Activated CD8-positive, alpha-beta memory T cell treated with anti-CD3 and anti-CD28 coated beads, Interleukin-2, amount 10 ng/mL, durations not matched to agents 7 days and 5 days (primary cell): ENCODE results near the gene AUNIP. TPM values are rescaled to one million over a fixed set of nuclear protein-coding genes. Genes with fewer than 3 reads are reported as not detected.
A peak's percentile ranks its signal among the peaks of the same experiment; 100 is the strongest.

Experiments used
- ATAC-seq: fragments of 150-1000 bp; cut with Tn5 transposase; one replicate; pipeline ENCODE4 v1.10.0; 2021; ENCODE audit warnings: moderate library complexity
- CTCF ChIA-PET: fragments of 350-600 bp; sonication (Branson Sonifier 250); formaldehyde crosslinking; loops from one replicate; lab custom pipeline; 2021; ENCODE audit warnings: antibody characterized with exemption; lab: Charles Lee
- DNase-seq: peaks from one replicate; pipeline ENCODE4 v3.0.0-alpha.2; 2020
- H3K27ac Mint-ChIP-seq: one replicate; pipeline ENCODE4 v1.8.0; 2021; ENCODE audit warnings: mild to moderate bottlenecking, mixed read lengths
- H3K27me3 Mint-ChIP-seq: one replicate; pipeline ENCODE4 v1.8.0; 2021; ENCODE audit warnings: mixed read lengths
- H3K36me3 Mint-ChIP-seq: one replicate; pipeline ENCODE4 v1.8.0; 2021; ENCODE audit warnings: mild to moderate bottlenecking, mixed read lengths
- H3K4me1 Mint-ChIP-seq: one replicate; pipeline ENCODE4 v1.8.0; 2021; ENCODE audit warnings: mixed read lengths
- H3K4me3 Mint-ChIP-seq: one replicate; pipeline ENCODE4 v1.8.0; 2021; ENCODE audit warnings: mild to moderate bottlenecking, moderate library complexity, mixed read lengths
- H3K9me3 Mint-ChIP-seq: one replicate; pipeline ENCODE4 v1.8.0; 2022; ENCODE audit warnings: low read depth, mixed read lengths
- total RNA-seq, 2 experiments: library from RNA; stranded (reverse); gene quantifications; one replicate each; pipeline ENCODE4 v1.2.3, GENCODE V29; 2021

AUNIP gene, protein sequence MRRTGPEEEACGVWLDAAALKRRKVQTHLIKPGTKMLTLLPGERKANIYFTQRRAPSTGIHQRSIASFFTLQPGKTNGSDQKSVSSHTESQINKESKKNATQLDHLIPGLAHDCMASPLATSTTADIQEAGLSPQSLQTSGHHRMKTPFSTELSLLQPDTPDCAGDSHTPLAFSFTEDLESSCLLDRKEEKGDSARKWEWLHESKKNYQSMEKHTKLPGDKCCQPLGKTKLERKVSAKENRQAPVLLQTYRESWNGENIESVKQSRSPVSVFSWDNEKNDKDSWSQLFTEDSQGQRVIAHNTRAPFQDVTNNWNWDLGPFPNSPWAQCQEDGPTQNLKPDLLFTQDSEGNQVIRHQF
- total RNA-seq: 1 to 10 TPM; 8.1 to 9.8 TPM

DNA sequence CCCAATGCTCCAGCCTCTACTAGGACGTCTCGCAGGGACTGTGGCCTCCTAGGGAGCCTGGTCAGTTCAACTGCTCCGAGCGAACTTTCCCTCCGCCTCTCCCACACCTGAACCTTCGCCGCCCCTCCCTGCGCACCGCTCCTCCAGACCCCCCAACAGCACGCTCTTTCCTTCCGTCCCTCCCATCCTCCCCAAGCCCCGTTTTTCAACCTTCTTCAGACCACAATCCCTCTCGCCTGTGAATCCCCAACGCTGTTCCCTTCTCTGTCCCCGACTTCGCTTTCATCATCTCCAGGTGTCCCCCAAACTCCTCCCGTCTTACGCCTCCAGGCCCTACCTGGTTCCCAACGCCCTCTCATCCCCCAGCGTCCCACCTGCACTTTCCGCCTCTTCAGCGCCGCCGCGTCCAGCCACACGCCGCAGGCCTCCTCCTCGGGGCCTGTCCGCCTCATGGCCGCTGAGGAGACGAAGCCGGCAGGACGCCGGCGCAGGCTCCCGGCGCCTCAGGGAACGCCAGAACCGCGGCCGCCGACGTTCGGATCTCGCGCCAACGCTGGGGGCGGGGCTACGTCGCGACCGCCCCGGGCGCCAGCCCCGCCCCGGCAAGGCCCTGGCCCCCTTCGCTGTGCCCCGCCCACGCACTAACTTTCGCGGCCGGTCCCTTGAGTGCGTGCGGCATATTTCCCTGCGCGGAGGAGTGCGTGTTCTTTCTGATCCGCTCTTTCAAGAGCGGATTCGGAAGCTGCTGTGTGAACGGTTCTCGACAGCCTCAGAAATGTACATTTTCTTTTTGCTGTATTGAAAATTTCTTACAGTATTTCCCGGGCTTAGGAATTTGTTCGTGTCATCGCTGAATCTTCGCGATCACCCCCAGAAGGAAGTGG lies at the start of gene AUNIP:
Gene AUNIP (minus strand): TSS at position 552 of the 884 bp plus-strand sequence. CDS start 100 bp downstream, at position 452.
- H3K4me3 Mint-ChIP-seq: peak within 1 kb of the TSS; percentile 92
- H3K27ac Mint-ChIP-seq: peak within 1 kb of the TSS; percentile 89
- H3K36me3 Mint-ChIP-seq: peaks cover 4% of the 10 kb centered on the region
- DNase-seq (peak; percentile 91), ATAC-seq (peak; percentile 98)
- H3K9me3 Mint-ChIP-seq: no peaks in the 10 kb centered on the region
- no peaks in the 10 kb centered on the region for H3K27me3 Mint-ChIP-seq
- CTCF ChIA-PET: no interaction called here
- H3K4me1 Mint-ChIP-seq: peaks cover 25% of the 10 kb centered on the region

DNA sequence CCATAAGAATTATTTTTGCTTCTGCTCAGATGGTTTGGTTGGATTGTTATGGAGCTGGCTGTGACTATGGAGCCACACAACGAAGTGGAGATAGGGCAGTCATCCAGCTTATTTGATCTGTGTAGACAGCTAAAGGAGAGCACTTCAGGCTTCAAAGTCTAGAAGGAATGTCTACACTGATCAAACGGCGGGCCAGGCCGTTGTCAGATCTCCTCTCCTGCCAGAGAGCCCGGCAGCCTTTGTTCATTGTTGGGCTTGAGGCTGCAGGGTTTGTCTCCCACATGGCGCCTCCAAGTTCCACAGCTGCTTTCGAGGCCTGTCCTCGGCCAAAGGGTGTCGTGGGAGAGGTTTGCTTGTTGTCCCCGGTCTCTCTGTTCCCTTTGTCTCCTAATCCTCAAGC lies 49.8 kb upstream of the AUNIP start:
- no peak for ATAC-seq
- CTCF ChIA-PET: interaction anchor here (0.9 to 1.1 kb wide), 2 partner anchors 13 to 79 kb away, joined by 3 read pairs; no protein-coding TSS in a partner anchor
- H3K4me1 Mint-ChIP-seq: peaks cover 14% of the 10 kb centered on the region
- DNase-seq: no peak
- H3K27ac Mint-ChIP-seq: no peak overlapping the region
- peaks cover 11% of the 10 kb centered on the region for H3K36me3 Mint-ChIP-seq
- no peak overlapping the region for H3K4me3 Mint-ChIP-seq
- no peaks in the 10 kb centered on the region for H3K9me3 Mint-ChIP-seq
- peaks cover 18% of the 10 kb centered on the region for H3K27me3 Mint-ChIP-seq

DNA sequence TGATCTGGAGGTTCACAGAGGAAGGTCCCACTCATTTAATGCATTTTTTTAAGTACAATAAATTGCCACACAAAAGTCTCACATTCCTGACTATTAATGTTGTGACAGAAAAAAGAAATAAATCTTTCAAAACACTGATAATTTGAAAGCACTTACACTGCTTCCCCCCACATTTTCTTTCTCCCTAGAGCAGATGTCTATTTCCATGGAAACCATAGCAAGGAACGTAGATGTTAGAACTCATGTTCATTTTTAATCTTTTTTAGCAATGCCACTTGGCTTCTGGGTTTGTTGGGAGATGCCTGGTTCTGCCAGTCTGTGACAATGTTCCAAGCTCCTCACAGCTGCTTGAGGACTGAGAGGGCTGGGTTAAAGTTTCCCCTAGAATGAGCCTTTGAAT lies 48.9 kb upstream of the AUNIP start:
- DNase-seq (no peak), ATAC-seq (no peak)
- Mint-ChIP-seq H3K27me3 (peaks cover 18% of the 10 kb centered on the region), H3K36me3 (peaks cover 17% of the 10 kb centered on the region), H3K4me1 (peaks cover 21% of the 10 kb centered on the region), H3K4me3 (no peak overlapping the region), H3K9me3 (no peaks in the 10 kb centered on the region), H3K27ac (no peak overlapping the region)
- CTCF ChIA-PET: interaction anchor here (0.9 to 1.5 kb wide), 4 partner anchors 14 to 90 kb away, joined by 3 to 5 read pairs (median 4); partner anchors contain the start of gene PAFAH2

DNA sequence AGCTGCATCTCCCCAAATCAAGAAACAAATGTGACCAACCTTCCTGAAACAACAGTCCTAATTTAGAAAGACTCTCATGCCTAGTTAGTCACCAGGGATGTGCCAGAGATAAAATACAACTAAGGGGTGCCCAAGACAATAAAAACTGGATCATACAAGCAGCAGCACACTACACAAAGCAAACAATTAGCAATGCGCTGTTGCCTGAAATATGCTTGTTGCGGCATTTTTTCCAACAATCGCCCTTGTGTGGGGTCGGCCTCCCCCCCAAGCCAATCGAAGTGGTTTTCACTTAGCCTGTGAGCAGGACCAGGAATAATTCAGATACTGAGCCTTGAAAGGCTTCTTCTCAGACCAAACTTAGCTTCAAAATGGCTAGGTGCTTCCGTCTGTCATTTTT lies 48.3 kb upstream of the AUNIP start:
- Mint-ChIP-seq H3K36me3 (peaks cover 22% of the 10 kb centered on the region), H3K27me3 (peaks cover 18% of the 10 kb centered on the region), H3K27ac (no peak overlapping the region), H3K4me1 (peaks cover 26% of the 10 kb centered on the region), H3K4me3 (peak overlapping the region; percentile 98), H3K9me3 (no peaks in the 10 kb centered on the region)
- DNase-seq: no peak
- CTCF ChIA-PET: interaction anchor here (1.2 to 5.1 kb wide), 3 partner anchors 12 to 90 kb away, joined by 4 to 52 read pairs (median 5); partner anchors contain the start of gene PAFAH2
- ATAC-seq: no peak

DNA sequence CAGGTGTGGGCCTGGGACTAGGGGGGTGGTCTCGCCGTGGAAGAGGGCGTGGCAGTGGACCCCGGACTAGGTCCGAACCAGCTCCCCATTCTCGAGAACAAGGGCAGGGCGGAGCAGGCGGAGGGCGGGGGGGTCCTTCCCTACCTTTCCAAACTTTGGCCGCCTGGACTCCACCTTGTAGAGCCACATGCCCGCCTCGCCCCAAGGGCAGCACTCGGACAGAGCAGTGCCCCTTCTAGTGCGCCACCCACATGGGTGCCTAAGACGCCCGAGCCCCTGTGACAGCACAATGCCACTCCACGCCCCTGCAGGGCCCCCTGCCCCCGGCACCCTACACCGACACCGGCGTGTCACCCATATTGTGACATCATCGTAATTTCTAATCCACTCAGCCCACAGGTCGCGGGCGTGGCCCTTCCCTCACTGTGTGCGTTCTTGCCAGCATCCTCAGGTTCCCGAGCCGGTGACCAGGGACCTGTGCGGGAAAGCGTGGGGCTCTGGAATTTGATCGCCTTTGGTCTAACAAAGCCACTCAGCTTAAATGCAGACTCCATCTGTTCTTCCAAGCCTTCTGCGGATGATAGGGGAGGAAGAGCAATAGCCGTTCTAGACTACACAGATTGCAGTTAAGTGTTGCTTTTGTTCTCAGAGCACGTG lies 47.5 kb upstream of the AUNIP start:
- ATAC-seq (no peak), DNase-seq (no peak)
- Mint-ChIP-seq H3K36me3 (peaks cover 27% of the 10 kb centered on the region), H3K9me3 (no peaks in the 10 kb centered on the region), H3K4me3 (peak overlapping the region; percentile 98), H3K4me1 (peaks cover 31% of the 10 kb centered on the region), H3K27ac (peak overlapping the region; percentile 63), H3K27me3 (peaks cover 18% of the 10 kb centered on the region)
- CTCF ChIA-PET: interaction anchor here (0.8 to 5.1 kb wide), 4 partner anchors 11 to 91 kb away, joined by 3 to 52 read pairs (median 6); partner anchors contain the start of gene PAFAH2

DNA sequence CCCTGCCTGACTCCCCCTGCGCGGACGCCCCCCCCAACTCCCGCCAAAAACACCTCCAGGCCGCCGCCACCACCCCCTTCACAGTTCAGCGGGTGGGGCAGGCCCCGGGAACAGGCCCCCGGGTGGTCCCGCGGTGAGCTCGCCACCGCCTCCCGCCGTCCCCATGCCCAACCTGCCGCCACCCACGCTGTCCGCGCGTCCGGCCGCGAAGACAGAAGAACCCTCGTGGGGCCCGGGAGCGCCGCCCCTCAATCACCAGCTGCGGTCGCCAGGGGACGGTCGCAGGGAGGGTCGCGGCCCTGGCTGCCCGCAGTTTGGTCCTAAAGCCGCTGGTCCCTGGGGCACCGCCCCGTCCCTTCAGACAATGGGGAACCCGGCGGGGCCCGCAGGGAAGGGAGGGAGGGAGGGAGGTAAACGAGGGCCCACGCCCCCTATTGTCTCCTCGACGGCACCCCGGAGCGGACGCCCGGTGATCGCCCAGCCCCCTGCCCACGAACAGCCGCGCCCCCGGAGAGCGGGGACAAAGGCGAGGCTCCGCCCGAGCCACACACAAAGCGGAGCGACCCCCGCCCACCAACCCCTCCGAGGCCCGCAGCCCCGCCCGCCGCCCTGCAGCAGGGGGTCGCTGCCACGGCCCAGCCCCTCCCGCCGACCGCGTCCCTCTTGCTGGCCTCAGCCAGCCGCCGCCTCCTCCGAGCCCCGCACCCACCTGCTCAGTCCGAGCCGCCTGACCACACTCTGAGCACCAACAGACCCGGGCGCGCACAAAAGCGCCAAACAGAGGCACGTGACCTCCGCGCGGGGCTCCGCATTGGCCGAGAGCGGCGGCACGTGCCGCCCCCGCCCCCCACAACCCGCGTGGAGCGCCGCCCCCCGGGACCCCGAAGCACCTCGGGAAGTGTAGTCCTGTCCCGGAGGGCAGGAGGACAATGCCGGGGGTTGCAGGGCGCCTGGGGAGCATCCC lies 46.7 kb upstream of the AUNIP start, which contains the start of gene STMN1:
Gene STMN1 (minus strand): TSS at position 740 of the 964 bp plus-strand sequence. CDS start 1,743 bp downstream, outside the sequence.
- Mint-ChIP-seq H3K4me1 (peaks cover 39% of the 10 kb centered on the region), H3K4me3 (peak within 1 kb of the TSS; percentile 98), H3K36me3 (peaks cover 33% of the 10 kb centered on the region), H3K27me3 (peaks cover 18% of the 10 kb centered on the region), H3K27ac (peak within 1 kb of the TSS; percentile 91), H3K9me3 (no peaks in the 10 kb centered on the region)
- CTCF ChIA-PET: interaction anchor here (1.0 to 12.4 kb wide), 4 partner anchors 10 to 92 kb away, joined by 4 to 309 read pairs (median 29); partner anchors contain the start of genes PAFAH2 and PAQR7
- DNase-seq (peak; percentile 95), ATAC-seq (peak; percentile 77)

DNA sequence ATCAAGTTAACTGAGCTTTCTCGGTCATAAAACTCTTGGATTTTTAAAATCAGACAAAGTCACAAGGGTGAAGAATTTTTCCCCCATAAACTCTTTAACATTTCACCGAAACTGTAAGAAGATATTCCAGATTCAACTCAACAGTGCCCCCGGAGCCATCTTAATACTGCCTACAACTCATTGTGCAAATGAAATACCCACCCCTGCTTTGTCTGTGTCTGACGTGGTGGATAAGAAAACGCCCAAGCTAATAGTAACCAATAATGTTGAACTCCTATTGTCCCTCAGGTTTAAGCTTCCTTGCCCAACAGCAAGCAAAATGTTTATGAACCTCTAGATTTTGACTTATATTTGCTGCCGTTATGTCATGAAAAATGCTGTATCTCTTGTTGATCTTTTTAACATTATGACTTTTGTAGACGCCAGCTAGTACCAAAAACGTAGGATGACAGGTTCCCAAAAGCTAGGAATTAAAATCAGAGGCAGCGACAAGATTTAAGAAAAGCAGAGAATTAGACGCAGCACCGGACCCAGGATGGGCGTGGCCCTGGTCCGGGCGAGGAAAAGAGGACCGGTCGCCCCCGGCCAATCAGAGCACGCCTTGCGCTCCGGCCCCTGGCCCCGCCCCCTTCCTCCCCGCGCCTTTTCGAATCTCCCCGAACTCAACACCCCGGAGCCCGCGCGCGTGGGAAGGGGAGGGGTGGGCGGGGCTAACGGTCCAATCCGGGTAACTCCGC lies 45.9 kb upstream of the AUNIP start:
- Mint-ChIP-seq H3K9me3 (no peaks in the 10 kb centered on the region), H3K36me3 (peaks cover 42% of the 10 kb centered on the region), H3K27me3 (peaks cover 18% of the 10 kb centered on the region), H3K4me1 (peaks cover 48% of the 10 kb centered on the region), H3K4me3 (peak overlapping the region; percentile 98), H3K27ac (peak overlapping the region; percentile 91)
- CTCF ChIA-PET: interaction anchor here (0.8 to 12.4 kb wide), 11 partner anchors 9 to 331 kb away, joined by 3 to 309 read pairs (median 4); partner anchors contain the start of genes PAFAH2 and PAQR7
- ATAC-seq: peak; percentile 83
- DNase-seq: peak; percentile 99

DNA sequence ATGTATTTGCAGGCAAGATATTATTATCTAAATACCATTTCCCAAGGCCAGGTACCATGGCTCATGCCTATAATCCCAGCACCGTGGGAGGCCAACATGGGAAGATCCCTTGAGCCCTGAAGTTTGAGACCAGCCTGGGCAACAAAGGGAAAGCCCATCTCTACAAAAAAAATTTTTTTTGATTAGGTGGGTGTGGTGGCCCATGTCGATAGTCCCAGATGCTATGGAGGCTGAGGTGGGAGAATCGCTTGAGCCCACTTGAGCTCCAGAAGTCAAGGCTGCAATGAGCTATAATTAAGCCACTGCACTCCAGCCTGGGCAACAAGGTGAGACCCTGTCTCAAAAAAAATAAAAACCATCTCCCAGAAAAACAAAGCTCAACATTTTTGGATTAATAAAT lies 44.7 kb upstream of the AUNIP start:
- ATAC-seq: no peak
- no peaks in the 10 kb centered on the region for H3K9me3 Mint-ChIP-seq
- H3K27me3 Mint-ChIP-seq: peaks cover 18% of the 10 kb centered on the region
- CTCF ChIA-PET: interaction anchor here (0.8 to 12.4 kb wide), 11 partner anchors 8 to 332 kb away, joined by 3 to 309 read pairs (median 4); partner anchors contain the start of genes PAFAH2 and PAQR7
- H3K27ac Mint-ChIP-seq: peak overlapping the region; percentile 91
- DNase-seq: no peak
- peaks cover 50% of the 10 kb centered on the region for H3K36me3 Mint-ChIP-seq
- H3K4me1 Mint-ChIP-seq: peaks cover 57% of the 10 kb centered on the region
- H3K4me3 Mint-ChIP-seq: peak overlapping the region; percentile 98

DNA sequence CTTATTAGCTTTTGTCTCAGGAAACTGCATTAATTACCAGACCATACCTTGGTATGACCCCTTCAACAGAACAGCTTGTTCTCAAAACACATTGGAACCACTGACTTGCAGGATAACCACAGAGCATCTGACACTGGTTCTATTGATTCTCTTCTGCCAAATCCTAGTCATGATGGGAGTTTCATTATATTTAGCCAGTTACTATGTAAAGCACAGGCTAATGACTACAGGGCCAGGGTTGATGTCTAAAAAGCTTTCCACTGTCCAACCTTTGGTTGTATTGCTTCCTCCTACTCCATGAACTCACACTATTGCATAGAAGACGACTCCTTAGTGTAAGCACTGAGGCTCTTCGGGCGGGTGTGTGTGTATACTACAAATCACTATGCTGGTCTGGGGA lies 43.2 kb upstream of the AUNIP start:
- CTCF ChIA-PET: interaction anchor here (1.0 to 12.4 kb wide), 8 partner anchors 7 to 96 kb away, joined by 3 to 309 read pairs (median 4); partner anchors contain the start of genes PAFAH2 and PAQR7
- ATAC-seq: no peak
- Mint-ChIP-seq H3K4me3 (no peak overlapping the region), H3K4me1 (peaks cover 62% of the 10 kb centered on the region), H3K9me3 (no peaks in the 10 kb centered on the region), H3K27me3 (peaks cover 8% of the 10 kb centered on the region), H3K36me3 (peaks cover 58% of the 10 kb centered on the region), H3K27ac (no peak overlapping the region)
- DNase-seq: no peak

DNA sequence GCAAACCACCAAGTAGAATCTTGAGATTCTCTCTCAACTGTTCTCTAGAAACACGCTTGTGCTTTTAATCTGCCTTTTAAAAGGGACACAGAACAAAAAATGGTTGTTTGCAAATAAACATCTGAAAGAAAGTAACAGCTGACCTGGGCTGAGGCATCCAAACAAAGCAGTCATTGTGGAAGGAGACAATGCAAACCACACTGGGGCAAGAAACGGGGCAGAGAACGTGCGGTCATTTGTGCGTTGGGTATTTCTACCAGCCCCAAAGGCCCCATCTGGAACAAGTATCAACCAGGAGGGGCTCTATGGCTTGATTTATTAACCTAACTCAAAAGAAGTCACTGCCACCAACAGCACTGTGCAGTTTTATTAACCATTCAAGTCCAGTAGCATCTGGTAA lies 41.0 kb upstream of the AUNIP start:
- CTCF ChIA-PET: interaction anchor here (0.7 to 12.4 kb wide), 6 partner anchors 14 to 330 kb away, joined by 3 to 309 read pairs (median 3); partner anchors contain the start of genes PAFAH2 and ZNF593
- peaks cover 59% of the 10 kb centered on the region for H3K36me3 Mint-ChIP-seq
- peak overlapping the region; percentile 2 for H3K27ac Mint-ChIP-seq
- H3K9me3 Mint-ChIP-seq: no peaks in the 10 kb centered on the region
- no peak overlapping the region for H3K4me3 Mint-ChIP-seq
- DNase-seq: no peak
- ATAC-seq: no peak
- H3K4me1 Mint-ChIP-seq: peaks cover 66% of the 10 kb centered on the region
- H3K27me3 Mint-ChIP-seq: no peaks in the 10 kb centered on the region

DNA sequence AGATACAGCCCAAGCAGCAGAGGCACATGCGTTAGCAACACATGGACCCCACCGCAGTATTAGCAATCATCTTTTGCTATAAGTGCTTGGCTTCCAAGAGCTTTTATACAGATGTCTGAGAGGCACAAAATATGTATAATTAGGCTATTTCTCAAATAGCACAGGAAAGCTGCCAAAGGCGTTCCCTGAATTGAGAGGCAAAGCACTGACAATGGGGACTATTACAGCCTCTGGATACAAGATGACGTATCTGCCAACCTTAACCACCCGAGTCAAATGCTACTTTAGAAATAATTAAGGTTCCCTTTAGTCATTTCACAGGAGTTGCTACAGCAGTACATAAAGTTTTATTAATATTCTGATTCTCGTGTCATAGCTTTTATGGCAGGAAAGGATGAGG lies 40.5 kb upstream of the AUNIP start:
- H3K36me3 Mint-ChIP-seq: peaks cover 55% of the 10 kb centered on the region
- H3K9me3 Mint-ChIP-seq: no peaks in the 10 kb centered on the region

More for the DNA sequence above, 40.5 kb upstream of the AUNIP start:
- Mint-ChIP-seq H3K4me1 (peaks cover 66% of the 10 kb centered on the region), H3K4me3 (no peak overlapping the region), H3K27ac (no peak overlapping the region), H3K27me3 (no peaks in the 10 kb centered on the region)
- CTCF ChIA-PET: interaction anchor here (1.3 to 12.4 kb wide), 3 partner anchors 91 to 270 kb away, joined by 3 to 309 read pairs (median 3); partner anchors contain the start of genes PAFAH2 and ZNF593
- ATAC-seq: no peak
- no peak for DNase-seq
